ENCODE measurements around the gene GTSF1L. TPM values are rescaled to one million over a fixed set of nuclear protein-coding genes. Genes with fewer than 3 reads are reported as not detected.

GTSF1L gene
- total RNA-seq, 6 donors from 2014 or later = not detected

- H3K4me1 ChIP-seq = no peaks in the 10 kb centered on the region
- H3K9me3 ChIP-seq = no peaks in the 10 kb centered on the region
- H3K36me3 ChIP-seq = no peaks in the 10 kb centered on the region
- no peak overlapping the region for H3K27ac ChIP-seq
- DNase-seq = no peak
- peak in 1 of 2 donors; percentile 62 for ATAC-seq (ENCODE audit: low FRiP score in 2 of 2)
- TF ChIP-seq CTCF (IDR thresholded peaks at IDR 0.05) (peak in 5 of 6 experiments; percentile 8 to 37 (median 25)), POLR2A (IDR thresholded peaks at IDR 0.05) (no peak)
- 90 to 94% methylated on average over 5 of the region's 5 CpGs for WGBS, 2 donors
- H3K4me3 ChIP-seq = no peak overlapping the region
- no peaks in the 10 kb centered on the region for H3K27me3 ChIP-seq
Measured at GRCh38 chr20:43691928-43692524, 34.8 kb downstream of the GTSF1L start.

GRCh38 chr20:43690943-43691598 is 35.7 kb downstream of the GTSF1L start:
- 92 to 98% methylated on average over 9 of the region's 9 CpGs for WGBS, 2 donors
- no peak for ATAC-seq (ENCODE audit: low FRiP score in 2 of 2)

GRCh38 chr20:43689165-43689564 is 37.6 kb downstream of the GTSF1L start:
- H3K36me3 ChIP-seq = no peaks in the 10 kb centered on the region
- no peaks in the 10 kb centered on the region for H3K27me3 ChIP-seq
- WGBS, 2 donors = 85 to 91% methylated on average over 4 of the region's 4 CpGs
- DNase-seq (no peak), ATAC-seq (ENCODE audit: low FRiP score in 2 of 2) (no peak)
- H3K4me1 ChIP-seq = no peaks in the 10 kb centered on the region
- no peak overlapping the region for H3K4me3 ChIP-seq
- no peak overlapping the region for H3K27ac ChIP-seq
- no peaks in the 10 kb centered on the region for H3K9me3 ChIP-seq
- TF ChIP-seq POLR2A (IDR thresholded peaks at IDR 0.05) (no peak), EP300 (IDR thresholded peaks at IDR 0.05) (no peak), POLR2AphosphoS5 (IDR thresholded peaks at IDR 0.05) (no peak), CTCF (IDR thresholded peaks at IDR 0.05) (no peak)

More at GRCh38 chr20:43690943-43691598, 35.7 kb downstream of the GTSF1L start:
- no peaks in the 10 kb centered on the region for H3K27me3 ChIP-seq
- H3K9me3 ChIP-seq = no peaks in the 10 kb centered on the region
- H3K4me3 ChIP-seq = no peak overlapping the region
- no peaks in the 10 kb centered on the region for H3K4me1 ChIP-seq
- no peak overlapping the region for H3K27ac ChIP-seq
- DNase-seq = no peak
- no peaks in the 10 kb centered on the region for H3K36me3 ChIP-seq
- TF ChIP-seq EP300 (IDR thresholded peaks at IDR 0.05) (no peak), POLR2AphosphoS5 (IDR thresholded peaks at IDR 0.05) (no peak), CTCF (IDR thresholded peaks at IDR 0.05) (no peak), POLR2A (IDR thresholded peaks at IDR 0.05) (no peak)

GRCh38 chr20:43686820-43687219 is 40.0 kb downstream of the GTSF1L start:
- Histone ChIP-seq H3K27ac (no peak overlapping the region), H3K4me1 (no peaks in the 10 kb centered on the region), H3K36me3 (no peaks in the 10 kb centered on the region), H3K27me3 (no peaks in the 10 kb centered on the region), H3K4me3 (no peak overlapping the region), H3K9me3 (no peaks in the 10 kb centered on the region)
- TF ChIP-seq POLR2A (IDR thresholded peaks at IDR 0.05) (no peak), EP300 (IDR thresholded peaks at IDR 0.05) (no peak), POLR2AphosphoS5 (IDR thresholded peaks at IDR 0.05) (no peak), CTCF (IDR thresholded peaks at IDR 0.05) (no peak)
- DNase-seq (no peak), ATAC-seq (ENCODE audit: low FRiP score in 2 of 2) (no peak)
- 95% methylated on average over 6 to 13 of the region's 13 CpGs for WGBS, 2 donors

GRCh38 chr20:43682446-43682845 is 44.4 kb downstream of the GTSF1L start:
- peak in 1 of 2 donors; percentile 22 for ATAC-seq (ENCODE audit: low FRiP score in 2 of 2)

More at GRCh38 chr20:43682446-43682845, 44.4 kb downstream of the GTSF1L start:
- H3K4me3 ChIP-seq = no peak overlapping the region
- DNase-seq = no peak
- no peak for TF ChIP-seq POLR2A (IDR thresholded peaks at IDR 0.05)
- no peak for TF ChIP-seq POLR2AphosphoS5 (IDR thresholded peaks at IDR 0.05)
- TF ChIP-seq CTCF (IDR thresholded peaks at IDR 0.05) = no peak
- no peak for TF ChIP-seq EP300 (IDR thresholded peaks at IDR 0.05)
- no peaks in the 10 kb centered on the region for H3K4me1 ChIP-seq
- no peaks in the 10 kb centered on the region for H3K27me3 ChIP-seq
- H3K9me3 ChIP-seq = no peaks in the 10 kb centered on the region
- H3K27ac ChIP-seq = no peak overlapping the region
- WGBS, 2 donors = 82 to 93% methylated on average over 9 of the region's 9 CpGs
- H3K36me3 ChIP-seq = no peaks in the 10 kb centered on the region

Data from upper lobe of left lung (tissue), 6 donors.